Prostate gland (tissue), 2 donors: Measurements from ENCODE around the gene SLC14A1. TPM values are rescaled to one million over a fixed set of nuclear protein-coding genes. Genes with fewer than 3 reads are reported as not detected.
A peak's percentile ranks its signal among the peaks of the same experiment; 100 is the strongest.

Source experiments
- DNase-seq: peaks from one replicate; pipeline ENCODE4 v3.0.0-alpha.2; 2019; ENCODE audit warnings: low spot score
- H3K27ac ChIP-seq, 2 donors: fragments of 200-600 bp; sonication (generic); 2 replicates each; pipeline ENCODE4 v1.5.1; 2017 to 2019
- H3K27me3 ChIP-seq: fragments of 200-600 bp; sonication (generic); replicated peaks from 2 replicates; pipeline ENCODE4 v1.5.1; 2019; ENCODE audit not compliant: insufficient read depth
- H3K36me3 ChIP-seq, 2 donors: fragments of 200-600 bp; sonication (generic); 1 replicate in 1 of 2; 2 replicates in 1 of 2; pipeline versions ENCODE4 v1.5.1 to v1.8.1; 2017 to 2019
- H3K4me1 ChIP-seq: fragments of 200-600 bp; sonication (generic); replicated peaks from 2 replicates; pipeline ENCODE4 v1.5.1; 2019
- H3K4me3 ChIP-seq, 2 donors: fragments of 200-600 bp; sonication (generic); 2 replicates each; pipeline ENCODE4 v1.5.1; 2017 to 2019
- H3K9me3 ChIP-seq: fragments of 200-600 bp; sonication (generic); 2 replicates; pipeline ENCODE4 v1.5.1; 2017
- POLR2A ChIP-seq: fragments of 450-650 bp; IDR thresholded peaks from one replicate; pipeline ENCODE4 v1.6.1; 2016; ENCODE audit warnings: antibody characterized with exemption, mild to moderate bottlenecking
- POLR2AphosphoS5 ChIP-seq: sonication (generic); formaldehyde crosslinking; IDR thresholded peaks from one replicate; pipeline ENCODE4 v1.6.1; 2017; ENCODE audit warnings: antibody characterized with exemption
- WGBS: methylation state at CpG from one replicate; pipeline ENCODE4 v1.1.5; 2018; 5-methylcytosine and 5-hydroxymethylcytosine counted together
- intact Hi-C: fragments of 100-400 bp; cut with DNase I; formaldehyde crosslinking; loops from one replicate; pipeline ENCODE4 v1.14.2; 2022
- total RNA-seq, 2 donors: library from RNA; depleted of rRNA; stranded (reverse); fragments of >200 nt; gene quantifications; one replicate each; pipeline ENCODE4 v1.1.0, GENCODE V29; 2016
- TF ChIP-seq, protein P1 (sequence below), 4 experiments: fragments of 200-600 bp in 2 of 4; fragments of 450-650 bp in 2 of 4; sonication (generic) in 2 of 4; IDR thresholded peaks; 1 replicate in 3 of 4; 2 replicates in 1 of 4; pipeline ENCODE4 v1.5.1; 2016 to 2019; ENCODE audit warnings: antibody characterized with exemption in 4 of 4, mild to moderate bottlenecking in 2 of 4, moderate library complexity in 2 of 4

The SLC14A1 gene
- total RNA-seq, 2 donors from 2014 or later, result 31.8 to 139 TPM

GRCh38 chr18:45719106-45719505 is 4.9 kb upstream of the SLC14A1 start:
- WGBS, result 76% methylated on average over 7 of the region's 7 CpGs
- no peaks in the 10 kb centered on the region for H3K4me1 ChIP-seq
- H3K36me3 ChIP-seq, result no peaks in the 10 kb centered on the region
- H3K4me3 ChIP-seq, result no peak overlapping the region
- no peaks in the 10 kb centered on the region for H3K9me3 ChIP-seq
- TF ChIP-seq, protein P1, sequence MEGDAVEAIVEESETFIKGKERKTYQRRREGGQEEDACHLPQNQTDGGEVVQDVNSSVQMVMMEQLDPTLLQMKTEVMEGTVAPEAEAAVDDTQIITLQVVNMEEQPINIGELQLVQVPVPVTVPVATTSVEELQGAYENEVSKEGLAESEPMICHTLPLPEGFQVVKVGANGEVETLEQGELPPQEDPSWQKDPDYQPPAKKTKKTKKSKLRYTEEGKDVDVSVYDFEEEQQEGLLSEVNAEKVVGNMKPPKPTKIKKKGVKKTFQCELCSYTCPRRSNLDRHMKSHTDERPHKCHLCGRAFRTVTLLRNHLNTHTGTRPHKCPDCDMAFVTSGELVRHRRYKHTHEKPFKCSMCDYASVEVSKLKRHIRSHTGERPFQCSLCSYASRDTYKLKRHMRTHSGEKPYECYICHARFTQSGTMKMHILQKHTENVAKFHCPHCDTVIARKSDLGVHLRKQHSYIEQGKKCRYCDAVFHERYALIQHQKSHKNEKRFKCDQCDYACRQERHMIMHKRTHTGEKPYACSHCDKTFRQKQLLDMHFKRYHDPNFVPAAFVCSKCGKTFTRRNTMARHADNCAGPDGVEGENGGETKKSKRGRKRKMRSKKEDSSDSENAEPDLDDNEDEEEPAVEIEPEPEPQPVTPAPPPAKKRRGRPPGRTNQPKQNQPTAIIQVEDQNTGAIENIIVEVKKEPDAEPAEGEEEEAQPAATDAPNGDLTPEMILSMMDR (IDR thresholded peaks at IDR 0.05), result no peak
- TF ChIP-seq POLR2A (no peak), POLR2AphosphoS5 (no peak)
- no peak for DNase-seq
- no peaks in the 10 kb centered on the region for H3K27me3 ChIP-seq
- intact Hi-C loops, result no loop called here
- no peak overlapping the region for H3K27ac ChIP-seq

GRCh38 chr18:45722899-45723298 is 1.1 kb upstream of the SLC14A1 start:
- H3K4me3 ChIP-seq, result no peak overlapping the region
- WGBS, result 10% methylated on average over 5 of the region's 5 CpGs
- no peaks in the 10 kb centered on the region for H3K36me3 ChIP-seq
- H3K27me3 ChIP-seq, result no peaks in the 10 kb centered on the region
- no peaks in the 10 kb centered on the region for H3K9me3 ChIP-seq
- intact Hi-C loops, result loop anchor here (10.0 kb wide), 1 partner anchor 112 kb away; no protein-coding TSS in a partner anchor
- DNase-seq, result peak; percentile 81
- TF ChIP-seq POLR2A (no peak), POLR2AphosphoS5 (peak; percentile 48)
- TF ChIP-seq, protein P1 (IDR thresholded peaks at IDR 0.05), result peak; percentile 41 to 73 (median 68)
- H3K4me1 ChIP-seq, result no peaks in the 10 kb centered on the region
- H3K27ac ChIP-seq, result no peak overlapping the region

GRCh38 chr18:45724601-45725000 is 620 bp downstream of the SLC14A1 start:
- intact Hi-C loops, result loop anchor here (10.0 kb wide), 1 partner anchor 110 kb away; no protein-coding TSS in a partner anchor
- WGBS, result 28% methylated on average over 4 of the region's 4 CpGs
- TF ChIP-seq, protein P1 (IDR thresholded peaks at IDR 0.05), result no peak
- no peak for TF ChIP-seq POLR2AphosphoS5
- TF ChIP-seq POLR2A, result no peak

DNA sequence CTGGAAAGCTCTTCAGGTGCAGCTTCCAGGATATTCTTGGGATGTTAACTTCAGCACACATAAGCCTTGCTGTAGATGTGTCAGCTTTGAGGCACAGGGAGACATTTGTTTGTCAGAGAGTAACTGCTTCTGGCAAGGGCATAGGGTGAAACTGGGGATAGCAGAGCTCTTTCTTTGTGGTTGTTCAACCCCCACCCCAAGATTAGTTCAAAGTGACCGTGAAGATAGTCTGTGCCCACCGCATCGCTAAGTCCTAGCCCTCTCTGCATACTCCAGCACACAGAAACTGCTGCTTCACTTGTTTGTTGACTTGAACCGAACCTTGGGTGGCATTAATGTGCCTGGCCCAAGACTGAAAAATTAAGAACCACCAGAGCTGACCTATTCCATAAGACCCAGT is 1.4 kb downstream of the SLC14A1 start:
- H3K4me3 ChIP-seq, result peak overlapping the region; percentile 7 to 13

More at GRCh38 chr18:45724601-45725000, 620 bp downstream of the SLC14A1 start:
- no peak for DNase-seq
- Histone ChIP-seq H3K9me3 (no peaks in the 10 kb centered on the region), H3K4me1 (no peaks in the 10 kb centered on the region), H3K4me3 (peak overlapping the region; percentile 7 to 13), H3K27me3 (no peaks in the 10 kb centered on the region), H3K27ac (no peak overlapping the region), H3K36me3 (no peaks in the 10 kb centered on the region)

More for the DNA sequence above, 1.4 kb downstream of the SLC14A1 start:
- 66% methylated on average over 4 of the region's 4 CpGs for WGBS
- H3K36me3 ChIP-seq, result no peaks in the 10 kb centered on the region
- H3K27ac ChIP-seq, result peak overlapping the region; percentile 40
- intact Hi-C loops, result loop anchor here (10.0 kb wide), 1 partner anchor 109 kb away; no protein-coding TSS in a partner anchor
- H3K27me3 ChIP-seq, result no peaks in the 10 kb centered on the region
- TF ChIP-seq POLR2A (no peak), POLR2AphosphoS5 (no peak)
- TF ChIP-seq, protein P1 (IDR thresholded peaks at IDR 0.05), result no peak
- no peak for DNase-seq
- no peaks in the 10 kb centered on the region for H3K4me1 ChIP-seq
- no peaks in the 10 kb centered on the region for H3K9me3 ChIP-seq
